ENCODE measurements around the gene ZNF530. TPM values are rescaled to one million over a fixed set of nuclear protein-coding genes. Genes with fewer than 3 reads are reported as not detected.

Gene ZNF530
- total RNA-seq, 1 donor from 2014 or later = 2.7 TPM

GRCh38 chr19:57615346-57615745, 15.7 kb downstream of the ZNF530 start:
- no peak for DNase-seq

- peak; percentile 10 for DNase-seq
Observed at GRCh38 chr19:57620673-57621348, 21.1 kb downstream of the ZNF530 start.

- no peak for DNase-seq
Observed at GRCh38 chr19:57623091-57623490, 23.4 kb downstream of the ZNF530 start.

- peak; percentile 95 for DNase-seq
Observed at GRCh38 chr19:57632987-57633831, 33.5 kb downstream of the ZNF530 start, which contains the start of gene ZNF211. ZNF211 (plus strand) TSS chr19:57633168; CDS start chr19:57633347, 179 bp downstream.

GRCh38 chr19:57633832-57634131, 34.1 kb downstream of the ZNF530 start:
- no peak for DNase-seq

- DNase-seq = no peak
Observed at GRCh38 chr19:57637379-57637778, 37.7 kb downstream of the ZNF530 start.

- DNase-seq = no peak
Observed at GRCh38 chr19:57641715-57642234, 42.1 kb downstream of the ZNF530 start.

GRCh38 chr19:57642396-57643046, 42.8 kb downstream of the ZNF530 start:
- no peak for DNase-seq

GRCh38 chr19:57643734-57644133, 44.0 kb downstream of the ZNF530 start:
- DNase-seq = no peak

GRCh38 chr19:57648331-57649003, 48.8 kb downstream of the ZNF530 start:
- no peak for DNase-seq

DNA sequence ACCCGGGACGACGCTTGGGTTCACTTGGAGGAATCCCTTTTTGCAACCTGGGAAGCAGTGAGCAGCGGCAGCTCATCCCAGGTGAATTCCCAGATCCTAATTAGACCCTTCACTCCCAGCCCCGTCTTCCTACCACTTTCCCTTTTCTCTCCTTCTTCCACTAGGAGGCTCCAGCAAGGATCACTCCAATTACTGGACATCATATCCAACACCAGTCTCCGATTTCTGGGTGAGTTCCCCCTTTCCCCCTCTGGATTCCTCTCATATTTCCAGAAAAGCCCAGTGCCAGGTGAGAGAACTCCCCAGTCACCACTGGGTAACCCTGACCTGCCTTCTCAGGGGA, 51.9 kb downstream of the ZNF530 start:
- no peak for DNase-seq

- no peak for DNase-seq
Observed at GRCh38 chr19:57653689-57654088, 54.0 kb downstream of the ZNF530 start.

GRCh38 chr19:57655443-57655842, 55.8 kb downstream of the ZNF530 start:
- DNase-seq = no peak

DNA sequence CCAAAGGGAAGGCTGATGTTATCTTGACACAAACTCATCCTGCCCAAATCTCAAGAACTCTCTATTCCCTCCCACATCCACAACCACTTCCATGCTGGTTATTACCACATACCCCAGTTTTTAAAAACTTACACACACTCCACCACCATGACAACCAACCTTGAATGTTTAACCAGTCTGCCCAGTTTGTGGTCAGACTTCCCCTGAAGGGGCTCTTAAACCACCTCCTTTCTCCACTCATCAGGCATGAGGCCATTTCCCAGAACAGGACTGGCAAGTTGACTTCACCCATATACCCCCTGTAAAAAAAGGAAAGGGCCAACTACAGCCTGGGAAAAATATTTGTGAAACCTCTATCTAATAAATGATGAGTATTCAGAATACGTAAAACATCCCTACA, 56.7 kb downstream of the ZNF530 start:
- DNase-seq = no peak

Other genes starting within 250 kb of the ZNF530 start
- 10.5 and 11.1 TPM in 2 replicates for gene ZNF304, start 248.6 kb upstream of the ZNF530 start, total RNA-seq
- gene TRAPPC2B, start 236.3 kb upstream of the ZNF530 start, total RNA-seq = 8.8 and 11.6 TPM in 2 replicates
- gene ZNF547, start 236.3 kb upstream of the ZNF530 start, total RNA-seq = 1.9 and 3.6 TPM in 2 replicates
- gene ZNF548, start 210.0 kb upstream of the ZNF530 start, total RNA-seq = 13.3 and 16.0 TPM in 2 replicates
- 10.9 and 11.4 TPM in 2 replicates for gene ZNF17, start 188.7 kb upstream of the ZNF530 start, total RNA-seq
- 10.7 and 12.6 TPM in 2 replicates for gene ZNF749, start 164.6 kb upstream of the ZNF530 start, total RNA-seq
- gene VN1R1, start 142.7 kb upstream of the ZNF530 start, total RNA-seq = 0.28 and 0.34 TPM in 2 replicates
- 19.3 and 22.3 TPM in 2 replicates for gene ZNF772, start 122.3 kb upstream of the ZNF530 start, total RNA-seq
- 7.8 and 12.6 TPM in 2 replicates for gene ZNF419, start 112.1 kb upstream of the ZNF530 start, total RNA-seq
- 15.3 and 17.5 TPM in 2 replicates for gene ZNF773, start 99.9 kb upstream of the ZNF530 start, total RNA-seq
- 4.8 and 5.8 TPM in 2 replicates for gene ZNF549, start 72.5 kb upstream of the ZNF530 start, total RNA-seq
- 6.4 and 8.0 TPM in 2 replicates for gene ZNF550, start 40.0 kb upstream of the ZNF530 start, total RNA-seq
- gene ZNF416, start 21.0 kb upstream of the ZNF530 start, total RNA-seq = 4.1 and 4.4 TPM in 2 replicates
- gene ZIK1, start 15.7 kb upstream of the ZNF530 start, total RNA-seq = 5.3 and 6.1 TPM in 2 replicates
- gene ZNF134, start 14.4 kb downstream of the ZNF530 start, total RNA-seq = 17.6 and 24.0 TPM in 2 replicates
- gene ZNF211, start 33.3 kb downstream of the ZNF530 start, total RNA-seq = 9.9 and 11.2 TPM in 2 replicates
- gene ZSCAN4, start 69.0 kb downstream of the ZNF530 start, total RNA-seq = not detected in 2 replicates
- gene ZNF551, start 82.1 kb downstream of the ZNF530 start, total RNA-seq = 8.9 and 9.5 TPM in 2 replicates
- 1.3 and 2.4 TPM in 2 replicates for gene ZNF154, start 109.3 kb downstream of the ZNF530 start, total RNA-seq
- gene ZNF671, start 127.7 kb downstream of the ZNF530 start, total RNA-seq = 9.8 and 10.0 TPM in 2 replicates
- 14.6 and 18.1 TPM in 2 replicates for gene ZNF776, start 146.9 kb downstream of the ZNF530 start, total RNA-seq
- gene ZNF586, start 169.8 kb downstream of the ZNF530 start, total RNA-seq = 13.1 and 31.0 TPM in 2 replicates
- 7.4 and 9.9 TPM in 2 replicates for gene ZNF552, start 215.0 kb downstream of the ZNF530 start, total RNA-seq
- 24.2 and 27.2 TPM in 2 replicates for gene ZNF587B, start 230.4 kb downstream of the ZNF530 start, total RNA-seq
- 29.4 and 36.3 TPM in 2 replicates for gene ZNF587, start 250.0 kb downstream of the ZNF530 start, total RNA-seq